IMR-90 (cell line): ENCODE results near the gene TPX2. TPM values are rescaled to one million over a fixed set of nuclear protein-coding genes. Genes with fewer than 3 reads are reported as not detected.
A peak's percentile ranks its signal among the peaks of the same experiment; 100 is the strongest.

ENCODE experiments used
- ATAC-seq: fragments of 200-7000 bp; cut with Tn5 transposase; 2 replicates; pipeline ENCODE4 v1.9.1; 2020; ENCODE audit warnings: low read depth, mild to moderate bottlenecking, moderate library complexity
- BruUV-seq: library from RNA; stranded (reverse); fragments of 400-500 nt; replicated peaks from 2 replicates; lab custom pipeline; 2021; lab: Mats Ljungman, UMichigan
- CTCF ChIA-PET: fragments of 300-600 bp; formaldehyde crosslinking; extraction: SDS; loops from one replicate; lab custom pipeline; 2021; ENCODE audit warnings: antibody characterized with exemption; lab: Yijun Ruan, JAX
- POLR2A ChIA-PET: fragments of 300-600 bp; sonication (Branson Sonifier 250); formaldehyde crosslinking; loops from one replicate; lab custom pipeline; 2022; ENCODE audit warnings: antibody characterized with exemption; ENCODE audit not compliant: unreplicated experiment; lab: Charles Lee
- DNase-seq: peaks from one replicate; pipeline ENCODE4 v3.0.0; 2013
- H2AFZ ChIP-seq: replicated peaks from 2 replicates; pipeline ENCODE3; 2013; ENCODE audit warnings: low read length, mild to moderate bottlenecking; ENCODE audit not compliant: poor library complexity
- H2AK5ac ChIP-seq: 2 replicates; pipeline ENCODE4 v1.6.1; 2013; ENCODE audit warnings: low read depth, low read length, inconsistent platforms
- H2AK9ac ChIP-seq: replicated peaks from 2 replicates; pipeline ENCODE3; 2013; ENCODE audit warnings: mild to moderate bottlenecking, low read depth, low read length, moderate library complexity; ENCODE audit not compliant: poor library complexity
- H2BK120ac ChIP-seq: 2 replicates; pipeline ENCODE4 v1.6.1; 2013; ENCODE audit warnings: low read depth, low read length, inconsistent platforms
- H2BK15ac ChIP-seq: 3 replicates; pipeline ENCODE4 v1.6.1; 2013; ENCODE audit warnings: low read depth, low read length, inconsistent platforms
- H2BK20ac ChIP-seq: 2 replicates; pipeline ENCODE4 v1.6.1; 2013; ENCODE audit warnings: low read depth, mild to moderate bottlenecking, inconsistent platforms, low read length, moderate library complexity
- H2BK5ac ChIP-seq: 2 replicates; pipeline ENCODE4 v1.6.1; 2013; ENCODE audit warnings: mild to moderate bottlenecking, low read depth, low read length, inconsistent platforms; ENCODE audit not compliant: poor library complexity, severe bottlenecking
- H3K14ac ChIP-seq: replicated peaks from 2 replicates; pipeline ENCODE4 v1.6.1; 2013; ENCODE audit warnings: low read depth, low read length, inconsistent platforms
- H3K18ac ChIP-seq: 2 replicates; pipeline ENCODE4 v1.6.1; 2013; ENCODE audit warnings: low read depth, low read length, control low read depth
- H3K23ac ChIP-seq: 2 replicates; pipeline ENCODE4 v1.6.1; 2013; ENCODE audit warnings: low read depth, low read length, inconsistent platforms
- H3K27ac ChIP-seq: 2 replicates; pipeline ENCODE4 v1.5.1; 2013; ENCODE audit warnings: mild to moderate bottlenecking, control low read depth, low read length; ENCODE audit not compliant: insufficient read depth
- H3K27me3 ChIP-seq: 2 replicates; pipeline ENCODE4 v1.6.1; 2013; ENCODE audit warnings: low read length; ENCODE audit not compliant: control insufficient read depth, insufficient read depth
- H3K36me3 ChIP-seq: 2 replicates; pipeline ENCODE4 v1.6.1; 2013; ENCODE audit warnings: low read length, mixed read lengths; ENCODE audit not compliant: control insufficient read depth, insufficient read depth
- H3K4ac ChIP-seq: 2 replicates; pipeline ENCODE4 v1.6.1; 2013; ENCODE audit warnings: low read depth, low read length, inconsistent platforms
- H3K4me1 ChIP-seq: 2 replicates; pipeline ENCODE4 v1.6.1; 2013; ENCODE audit warnings: low read length, mixed read lengths; ENCODE audit not compliant: control insufficient read depth, insufficient read depth
- H3K4me2 ChIP-seq: 2 replicates; pipeline ENCODE4 v1.6.1; 2013; ENCODE audit warnings: low read depth, mild to moderate bottlenecking, control low read depth, low read length, moderate library complexity
- H3K4me3 ChIP-seq: 2 replicates; pipeline ENCODE4 v1.5.1; 2013; ENCODE audit warnings: low read depth, mild to moderate bottlenecking, control low read depth, low read length, moderate library complexity; ENCODE audit not compliant: insufficient read depth
- H3K56ac ChIP-seq: 2 replicates; pipeline ENCODE4 v1.6.1; 2013; ENCODE audit warnings: low read length, inconsistent platforms; ENCODE audit not compliant: insufficient read depth; ENCODE audit errors: extremely low read depth
- H3K79me1 ChIP-seq, 2 experiments: 2 replicates each; pipeline ENCODE4 v1.6.1; 2013; ENCODE audit warnings: low read length in 2 of 2, inconsistent platforms in 1 of 2, low read depth in 1 of 2
- H3K9ac ChIP-seq: 2 replicates; pipeline ENCODE4 v1.6.1; 2013; ENCODE audit warnings: low read depth, low read length, control low read depth
- H3K9me1 ChIP-seq: 2 replicates; pipeline ENCODE4 v1.6.1; 2013; ENCODE audit warnings: low read length, inconsistent platforms; ENCODE audit not compliant: insufficient read depth
- H3K9me3 ChIP-seq: 2 replicates; pipeline ENCODE4 v1.6.1; 2013; ENCODE audit warnings: low read length; ENCODE audit not compliant: control insufficient read depth, insufficient read depth
- H4K20me1 ChIP-seq: 2 replicates; pipeline ENCODE4 v1.6.1; 2013; ENCODE audit warnings: low read length, inconsistent platforms; ENCODE audit not compliant: insufficient read depth
- H4K5ac ChIP-seq: 2 replicates; pipeline ENCODE4 v1.6.1; 2013; ENCODE audit warnings: mild to moderate bottlenecking, low read depth, low read length, control low read depth
- H4K8ac ChIP-seq, 2 experiments: 2 replicates each; pipeline ENCODE4 v1.6.1; 2013; ENCODE audit warnings: low read depth in 2 of 2, low read length in 2 of 2, control low read depth in 1 of 2, inconsistent platforms in 1 of 2
- H4K91ac ChIP-seq: 2 replicates; pipeline ENCODE4 v1.6.1; 2013; ENCODE audit warnings: low read depth, low read length, inconsistent platforms; ENCODE audit not compliant: insufficient read depth
- CHD1 ChIP-seq: IDR thresholded peaks from 2 replicates; pipeline ENCODE4 v1.6.1; 2012; ENCODE audit warnings: low read depth, low read length, improper control_type of control experiment
- ELK1 ChIP-seq: fragments of 150-350 bp; IDR thresholded peaks from 2 replicates; pipeline ENCODE4 v1.6.1; 2016; ENCODE audit warnings: low read depth, mild to moderate bottlenecking, low read length, moderate library complexity, borderline replicate concordance
- NFE2L2 ChIP-seq: fragments of 150-350 bp; IDR thresholded peaks from 2 replicates; pipeline ENCODE4 v1.6.1; 2016; ENCODE audit warnings: low read depth, mild to moderate bottlenecking, low read length
- RAD21 ChIP-seq: IDR thresholded peaks from 2 replicates; pipeline ENCODE4 v1.6.1; 2012; ENCODE audit warnings: low read length, improper control_type of control experiment
- RFX5 ChIP-seq: IDR thresholded peaks from 2 replicates; pipeline ENCODE4 v1.8.0; 2012; ENCODE audit warnings: low read depth, mild to moderate bottlenecking, low read length, moderate library complexity
- WGBS, 2 experiments: methylation state at CpG; one replicate each; pipeline versions ENCODE4 v1.1.5 to v1.1.7; 2013; ENCODE audit warnings: missing lambda C conversion rate in 2 of 2; ENCODE audit not compliant: insufficient read length in 1 of 2; ENCODE audit errors: extremely low coverage in 2 of 2; 5-methylcytosine and 5-hydroxymethylcytosine counted together
- dilution Hi-C: fragments of 300-500 bp; cut with HindIII; formaldehyde crosslinking; loops from one replicate; pipeline ENCODE4 v1.14.3; 2018; ENCODE audit warnings: low sequenced_read_pairs; ENCODE audit not compliant: unreplicated experiment
- in situ Hi-C: fragments of 300-500 bp; cut with MboI; formaldehyde crosslinking; loops from 3 replicates; pipeline ENCODE4 v1.14.3; 2019; ENCODE audit warnings: low sequenced_read_pairs, inconsistent platforms, mixed read lengths
- intact Hi-C: fragments of 100-400 bp; cut with micrococcal nuclease; formaldehyde crosslinking; loops from 2 replicates; pipeline ENCODE4 v1.10.0; 2022
- polyA plus RNA-seq, 3 experiments: library from polyadenylated mRNA; depleted of rRNA; stranded (reverse); fragments of >200 nt; gene quantifications; 2 replicates each; pipeline ENCODE4 v1.2.3, GENCODE V29; 2012; ENCODE audit warnings: low replicate concordance in 1 of 3
- total RNA-seq: library from RNA; depleted of rRNA; stranded (reverse); fragments of >200 nt; gene quantifications from 2 replicates; pipeline ENCODE4 v1.2.3, GENCODE V29; 2012

TPX2 gene
- total and polyA plus RNA-seq, 2 of the 4 experiments (the other 2 are of a cell fraction), result 28.5 to 72.2 TPM

GRCh38 chr20:31693987-31694661 lies 45.0 kb upstream of the TPX2 start:
- no peak overlapping the region; a peak in 1 of 4 replicates for H4K8ac ChIP-seq

More at GRCh38 chr20:31693987-31694661, 45.0 kb upstream of the TPX2 start:
- Histone ChIP-seq H4K5ac (no peak overlapping the region), H3K9me1 (peaks cover 30% of the 10 kb centered on the region), H3K79me1 (peaks cover 47 to 80% of the 10 kb centered on the region in 2 experiments), H3K9ac (no peak overlapping the region), H3K23ac (peak overlapping the region; percentile 47; the same call in 1 of the 2 replicates), H2BK15ac (0 out of 3 replicates have a peak overlapping the region, but pooled peaks have one; percentile 97), H3K27ac (no peak overlapping the region), H3K4me2 (no peak overlapping the region), H4K20me1 (no peaks in the 10 kb centered on the region; the same call in 1 of the 2 replicates), H2AK5ac (peak overlapping the region; percentile 40; the same call in 1 of the 2 replicates), H3K56ac (no peak overlapping the region), H3K4me3 (no peak overlapping the region), H2BK120ac (peak overlapping the region; percentile 14; the same call in 1 of the 2 replicates), H3K14ac (peak overlapping the region; percentile 72; the same call in 1 of the 2 replicates), H4K91ac (no peak overlapping the region), H3K18ac (no peak overlapping the region), H3K9me3 (no peaks in the 10 kb centered on the region), H2BK20ac (no peak overlapping the region), H3K4me1 (peaks cover 25% of the 10 kb centered on the region), H3K27me3 (no peaks in the 10 kb centered on the region), H2AK9ac (no peak overlapping the region), H2BK5ac (no peak overlapping the region), H2AFZ (no peak overlapping the region), H3K36me3 (peaks cover 5% of the 10 kb centered on the region), H3K4ac (peak overlapping the region; percentile 88)
- CTCF ChIA-PET, result interaction anchor here (0.6 kb wide), 1 partner anchor 79 kb away, joined by 3 read pairs; no protein-coding TSS in a partner anchor
- POLR2A ChIA-PET, result no interaction called here
- dilution Hi-C loops, result no loop called here
- no TSS peak for BruUV-seq
- ATAC-seq (no peak), DNase-seq (no peak)
- WGBS, 2 experiments, result 61% methylated on average over 2 of the region's 4 CpGs; no CpG with 5 or more reads in 1 of the 2 experiments
- in situ Hi-C loops, result no loop called here
- TF ChIP-seq CHD1 (no peak), RAD21 (no peak), RFX5 (no peak), NFE2L2 (no peak), ELK1 (no peak)
- intact Hi-C loops, result no loop called here
